ENCODE measurements around the gene SERTAD3.
"Not testable (repeated sequence)": the region's sequence is repeated elsewhere in the genome, so short reads cannot be mapped to it uniquely, and the experiment has no call there.

The SERTAD3 gene
- total RNA-seq = 7.0 to 77.3 (median 14.0) reads per million in 9 experiments

GRCh38 chr19:40444000-40444824 lies at the start of gene SERTAD3:
TSS of gene SERTAD3 (minus strand) at chr19:40444335. CDS start at chr19:40442080, 2,255 bp downstream.
- H3K9me3 Mint-ChIP-seq = no peaks in the 10 kb centered on the region
- peaks cover 13 to 25% of the 10 kb centered on the region in 2 donors for H3K4me1 Mint-ChIP-seq (ENCODE audit: low read depth in 2 of 2)
- peak; percentile 96 to 97 (median 96) for DNase-seq
- ATAC-seq (replicated peaks) = peak; percentile 69
- H3K36me3 Mint-ChIP-seq (ENCODE audit: insufficient read depth) = peaks cover 39% of the 10 kb centered on the region
- H3K4me3 Mint-ChIP-seq = peak within 1 kb of the TSS; percentile 94 to 98
- H3K27ac Mint-ChIP-seq = peak within 1 kb of the TSS; percentile 93 to 96
- H3K27me3 Mint-ChIP-seq = no peaks in the 10 kb centered on the region

DNA sequence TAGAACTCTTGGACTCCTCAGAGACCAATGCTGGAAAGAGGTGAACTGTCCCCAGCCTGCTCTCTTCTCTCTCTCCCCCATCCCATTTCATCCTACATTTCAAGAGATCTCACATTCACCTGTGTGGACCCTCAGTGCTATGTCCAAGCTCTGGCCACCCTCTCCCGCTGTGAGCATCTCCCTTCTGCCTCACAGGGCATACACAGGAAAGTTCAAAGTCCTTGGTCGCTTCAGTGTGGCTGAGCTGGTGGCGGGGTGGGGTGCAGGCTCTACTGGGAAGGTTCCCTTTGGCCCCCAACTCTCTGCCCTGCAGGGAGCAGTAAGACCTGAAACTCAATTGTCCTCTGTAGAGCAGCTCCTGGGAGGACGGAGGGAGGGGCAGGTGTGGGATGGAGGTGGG lies 49.6 kb upstream of the SERTAD3 start:
- Mint-ChIP-seq H3K4me1 (ENCODE audit: low read depth in 2 of 2) (no peaks in the 10 kb centered on the region), H3K27ac (no peak overlapping the region), H3K36me3 (ENCODE audit: insufficient read depth) (no peaks in the 10 kb centered on the region), H3K4me3 (no peak overlapping the region), H3K9me3 (no peaks in the 10 kb centered on the region), H3K27me3 (peaks cover 14 to 32% of the 10 kb centered on the region in 2 donors)
- ATAC-seq (replicated peaks) = no peak
- no peak for DNase-seq

GRCh38 chr19:40492274-40492673 lies 48.1 kb upstream of the SERTAD3 start:
- Mint-ChIP-seq H3K36me3 (ENCODE audit: insufficient read depth) (peaks cover 4% of the 10 kb centered on the region), H3K9me3 (no peaks in the 10 kb centered on the region), H3K27ac (no peak overlapping the region), H3K4me3 (no peak overlapping the region), H3K27me3 (peaks cover 26 to 36% of the 10 kb centered on the region in 2 donors), H3K4me1 (ENCODE audit: low read depth in 2 of 2) (peaks cover 7 to 8% of the 10 kb centered on the region in 2 donors)
- DNase-seq (no peak), ATAC-seq (replicated peaks) (no peak)

DNA sequence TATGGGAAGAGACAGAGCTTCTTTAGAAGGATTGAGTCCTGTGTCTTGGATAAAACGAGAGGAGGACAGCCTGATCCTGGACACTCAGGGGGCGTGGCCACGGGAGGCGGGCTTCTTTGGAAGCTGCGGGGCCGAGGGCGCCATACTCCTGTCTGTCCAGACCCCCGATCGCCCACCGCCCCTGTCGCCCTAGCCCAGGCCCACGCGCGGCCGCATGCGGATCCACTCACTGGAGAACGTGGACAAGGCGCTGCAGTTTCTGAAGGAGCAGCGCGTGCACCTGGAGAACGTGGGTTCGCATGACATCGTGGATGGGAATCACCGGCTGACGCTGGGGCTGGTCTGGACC lies 45.7 kb upstream of the SERTAD3 start:
- ATAC-seq (replicated peaks) (no peak), DNase-seq (no peak)
- H3K9me3 Mint-ChIP-seq = no peaks in the 10 kb centered on the region
- no peak overlapping the region for H3K27ac Mint-ChIP-seq
- peaks cover 7% of the 10 kb centered on the region for H3K36me3 Mint-ChIP-seq (ENCODE audit: insufficient read depth)
- no peak overlapping the region for H3K4me3 Mint-ChIP-seq
- H3K27me3 Mint-ChIP-seq = peaks cover 32 to 48% of the 10 kb centered on the region in 2 donors
- peaks cover 7 to 8% of the 10 kb centered on the region in 2 donors for H3K4me1 Mint-ChIP-seq (ENCODE audit: low read depth in 2 of 2)

- ATAC-seq (replicated peaks) = no peak
- H3K9me3 Mint-ChIP-seq = no peaks in the 10 kb centered on the region
- peaks cover 22 to 57% of the 10 kb centered on the region in 2 donors for H3K27me3 Mint-ChIP-seq
- peaks cover 7% of the 10 kb centered on the region for H3K36me3 Mint-ChIP-seq (ENCODE audit: insufficient read depth)
- H3K27ac Mint-ChIP-seq = no peak overlapping the region
- no peak overlapping the region for H3K4me3 Mint-ChIP-seq
- no peak for DNase-seq
- H3K4me1 Mint-ChIP-seq (ENCODE audit: low read depth in 2 of 2) = peaks cover 7 to 8% of the 10 kb centered on the region in 2 donors
These were observed 41.9 kb upstream of the SERTAD3 start for GRCh38 chr19:40486017-40486416.

DNA sequence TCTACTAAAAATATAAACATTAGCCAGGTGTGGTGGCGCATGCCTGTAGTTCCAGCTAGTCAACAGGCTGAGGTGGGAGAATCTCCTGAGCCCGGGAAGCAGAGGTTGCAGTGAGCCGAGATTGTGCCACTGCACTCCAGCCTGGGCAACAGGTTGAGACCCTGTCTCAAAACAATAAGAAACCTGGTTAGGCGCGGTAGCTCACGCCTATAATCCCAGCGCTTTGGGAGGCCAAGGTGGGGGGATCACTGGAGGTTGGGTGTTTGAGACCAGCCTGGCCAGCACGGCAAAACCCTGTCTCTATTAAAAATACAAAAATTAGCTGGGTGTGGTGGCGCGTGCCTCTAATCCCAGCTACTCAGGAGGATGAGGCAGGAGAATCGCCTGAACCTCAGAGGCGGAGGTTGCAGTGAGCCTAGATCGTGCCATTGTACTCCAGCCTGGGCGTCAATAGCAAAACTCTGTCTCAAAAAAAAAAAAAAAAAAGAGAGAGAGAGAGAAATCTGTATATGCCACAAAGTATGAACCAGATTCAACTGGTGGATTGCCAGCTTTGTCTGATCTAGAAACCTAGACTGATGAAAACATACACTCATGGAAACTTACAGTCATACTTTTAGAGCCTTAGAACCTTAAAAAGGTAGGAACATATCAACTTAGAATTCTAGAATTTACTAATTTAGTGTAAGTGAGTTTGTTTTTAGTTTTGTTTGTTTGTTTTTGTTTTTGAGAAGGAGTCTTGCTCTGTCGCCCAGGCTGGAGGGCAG lies 31.9 kb upstream of the SERTAD3 start:
- not testable (repeated sequence) for H3K4me1 Mint-ChIP-seq (ENCODE audit: low read depth in 2 of 2); H3K4me3 Mint-ChIP-seq; H3K27ac Mint-ChIP-seq; H3K36me3 Mint-ChIP-seq (ENCODE audit: insufficient read depth); DNase-seq; ATAC-seq (replicated peaks); H3K9me3 Mint-ChIP-seq
- peaks cover 9 to 20% of the 10 kb centered on the region in 2 donors for H3K27me3 Mint-ChIP-seq

DNA sequence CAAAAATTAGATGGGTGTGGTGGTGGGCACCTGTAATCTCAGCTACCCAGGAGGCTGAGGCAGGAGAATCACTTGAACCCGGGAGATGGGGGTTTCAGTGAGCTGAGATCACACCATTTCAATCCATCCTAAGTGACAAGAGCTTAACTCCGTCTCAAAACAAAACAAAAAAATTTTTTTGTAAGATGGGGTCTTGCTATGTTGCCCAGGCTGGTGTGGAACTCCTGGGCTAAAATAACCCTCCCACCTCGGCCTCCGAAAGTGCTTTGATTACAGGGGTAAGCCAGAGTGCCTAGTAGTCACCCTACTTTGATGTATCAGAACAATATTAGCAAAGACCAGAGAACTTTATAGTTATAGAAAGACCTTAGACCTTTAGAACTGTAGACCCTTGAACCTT lies 30.6 kb upstream of the SERTAD3 start:
- H3K4me3 Mint-ChIP-seq = no peak overlapping the region
- H3K27ac Mint-ChIP-seq = no peak overlapping the region
- H3K4me1 Mint-ChIP-seq (ENCODE audit: low read depth in 2 of 2) = peaks cover 0 to 1% of the 10 kb centered on the region in 2 donors
- ATAC-seq (replicated peaks) = no peak
- no peaks in the 10 kb centered on the region for H3K9me3 Mint-ChIP-seq
- DNase-seq = no peak
- H3K27me3 Mint-ChIP-seq = peaks cover 9 to 22% of the 10 kb centered on the region in 2 donors
- H3K36me3 Mint-ChIP-seq (ENCODE audit: insufficient read depth) = peaks cover 6% of the 10 kb centered on the region

- no peak overlapping the region for H3K27ac Mint-ChIP-seq
- H3K9me3 Mint-ChIP-seq = no peaks in the 10 kb centered on the region
- peaks cover 0 to 10% of the 10 kb centered on the region in 2 donors for H3K27me3 Mint-ChIP-seq
- DNase-seq (no peak), ATAC-seq (replicated peaks) (no peak)
- H3K4me3 Mint-ChIP-seq = no peak overlapping the region
- H3K4me1 Mint-ChIP-seq (ENCODE audit: low read depth in 2 of 2) = peaks cover 0 to 3% of the 10 kb centered on the region in 2 donors
- peaks cover 6% of the 10 kb centered on the region for H3K36me3 Mint-ChIP-seq (ENCODE audit: insufficient read depth)
These were observed 28.4 kb upstream of the SERTAD3 start for GRCh38 chr19:40472516-40472915.

DNA sequence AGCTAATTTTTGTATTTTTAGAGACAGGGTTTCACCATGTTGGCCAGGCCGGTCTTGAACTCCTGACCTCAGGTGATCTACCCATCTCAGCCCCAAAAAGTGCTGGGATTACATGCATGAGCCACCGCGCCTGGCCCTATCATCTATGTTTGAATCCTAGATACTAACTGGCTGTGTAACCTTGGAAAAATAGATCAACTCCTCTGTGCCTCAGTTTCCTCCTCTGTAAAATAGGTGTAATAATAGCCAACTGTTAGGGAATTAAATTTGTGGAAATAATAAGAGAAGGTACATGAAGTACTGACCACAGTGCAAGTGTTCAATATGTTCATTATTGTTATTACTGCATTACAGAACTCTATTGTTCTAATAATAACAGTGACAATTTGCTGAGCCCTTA lies 27.0 kb upstream of the SERTAD3 start:
- Mint-ChIP-seq H3K4me3 (peak overlapping the region in 1 of 2 donors; percentile 27), H3K9me3 (no peaks in the 10 kb centered on the region), H3K36me3 (ENCODE audit: insufficient read depth) (peaks cover 12% of the 10 kb centered on the region), H3K27ac (no peak overlapping the region), H3K4me1 (ENCODE audit: low read depth in 2 of 2) (peaks cover 6 to 9% of the 10 kb centered on the region in 2 donors), H3K27me3 (peaks cover 6 to 19% of the 10 kb centered on the region in 2 donors)
- DNase-seq (no peak), ATAC-seq (replicated peaks) (no peak)

- H3K27me3 Mint-ChIP-seq = peaks cover 6 to 21% of the 10 kb centered on the region in 2 donors
- H3K27ac Mint-ChIP-seq = no peak overlapping the region
- H3K36me3 Mint-ChIP-seq (ENCODE audit: insufficient read depth) = peaks cover 27% of the 10 kb centered on the region
- H3K9me3 Mint-ChIP-seq = no peaks in the 10 kb centered on the region
- H3K4me1 Mint-ChIP-seq (ENCODE audit: low read depth in 2 of 2) = peaks cover 15 to 25% of the 10 kb centered on the region in 2 donors
- DNase-seq (no peak), ATAC-seq (replicated peaks) (no peak)
- no peak overlapping the region for H3K4me3 Mint-ChIP-seq
These were observed 24.9 kb upstream of the SERTAD3 start for GRCh38 chr19:40469011-40469410.

DNA sequence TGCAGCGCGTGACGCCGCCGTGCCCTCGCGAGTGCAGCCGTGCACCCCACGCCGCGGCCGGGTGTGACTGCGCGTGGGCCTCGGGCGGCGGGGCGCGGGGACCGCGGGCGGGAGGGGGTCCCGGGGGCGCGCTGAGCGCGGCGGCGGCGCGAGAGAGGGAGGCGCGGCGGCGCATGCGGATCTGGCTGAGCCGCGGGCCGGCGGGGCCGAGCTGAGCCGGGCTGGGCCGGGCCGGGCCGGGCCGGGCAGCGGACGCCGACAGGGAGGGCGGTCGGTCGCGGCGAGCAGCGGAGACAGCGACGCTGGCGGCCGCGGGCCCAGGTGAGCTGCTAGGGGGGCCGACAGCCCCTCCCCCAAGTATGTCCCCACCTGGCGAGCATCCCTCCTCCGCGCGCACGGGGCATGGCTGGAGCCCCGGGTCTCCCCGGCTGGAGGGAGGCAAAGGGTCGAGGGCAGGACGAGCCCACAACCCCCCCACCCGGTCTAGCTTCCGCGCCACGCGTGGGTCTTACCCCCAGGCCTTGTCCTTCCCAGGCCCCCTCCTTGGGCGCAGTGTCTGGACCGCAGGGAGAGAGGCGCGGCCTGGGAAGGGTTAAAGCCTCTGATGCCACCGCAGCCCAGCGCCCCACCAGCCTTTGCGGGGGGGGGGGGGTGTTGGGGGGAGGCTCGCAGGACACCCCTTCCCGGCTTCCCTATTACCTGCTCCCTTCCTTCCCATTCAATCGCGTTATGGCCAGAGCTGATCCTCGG lies 23.0 kb upstream of the SERTAD3 start, which contains the start of gene SPTBN4:
Gene SPTBN4 (plus strand): TSS at position 17 of the 750 bp plus-strand sequence. CDS start 5,621 bp downstream, outside the sequence.
- no peak for ATAC-seq (replicated peaks)
- Mint-ChIP-seq H3K4me3 (peak within 1 kb of the TSS; percentile 79 to 84), H3K27ac (peak within 1 kb of the TSS; percentile 94 to 95), H3K4me1 (ENCODE audit: low read depth in 2 of 2) (peaks cover 15 to 25% of the 10 kb centered on the region in 2 donors), H3K36me3 (ENCODE audit: insufficient read depth) (peaks cover 27% of the 10 kb centered on the region), H3K27me3 (peaks cover 6 to 21% of the 10 kb centered on the region in 2 donors), H3K9me3 (no peaks in the 10 kb centered on the region)
- no peak for DNase-seq

DNA sequence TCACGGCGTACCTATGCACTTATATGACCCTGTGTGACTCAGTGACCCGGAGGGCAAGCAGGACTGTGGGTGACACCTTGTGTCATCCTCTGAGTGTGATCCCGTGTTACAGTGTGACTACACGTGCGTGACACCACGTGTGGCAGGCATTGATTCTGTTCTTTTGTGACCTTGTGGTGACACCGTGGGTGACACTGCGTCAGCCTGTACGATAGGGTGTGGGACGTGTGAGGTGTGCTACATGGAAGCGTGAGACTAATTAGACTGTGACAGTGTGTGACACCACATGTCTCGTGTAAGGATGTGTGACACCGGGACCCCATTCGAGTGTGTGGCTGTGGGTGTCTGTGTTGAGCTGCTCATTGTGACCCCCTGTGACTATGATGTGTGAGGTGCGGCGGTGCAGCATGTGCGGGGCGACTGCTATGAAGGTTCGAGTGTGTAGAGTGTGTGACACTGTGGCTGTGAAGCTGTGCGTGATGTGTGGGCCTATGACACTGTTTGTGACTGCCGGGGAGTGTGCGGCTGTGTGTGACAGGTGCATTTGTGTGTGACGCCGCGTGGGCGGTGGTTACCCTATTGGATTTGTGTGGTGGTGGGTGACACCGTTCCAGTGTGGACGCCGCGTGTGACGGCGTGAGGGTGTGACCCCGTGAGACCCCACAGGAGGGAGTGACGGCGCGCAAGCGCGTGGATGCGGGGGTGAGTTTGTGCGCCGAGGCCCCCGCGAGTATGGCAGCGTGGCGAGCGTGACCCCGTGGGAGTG lies 22.3 kb upstream of the SERTAD3 start:
- DNase-seq = peak in 2 of 3 experiments; percentile 84 to 87
- peak overlapping the region; percentile 94 to 95 for H3K27ac Mint-ChIP-seq
- peak; percentile 69 for ATAC-seq (replicated peaks)
- peaks cover 29% of the 10 kb centered on the region for H3K36me3 Mint-ChIP-seq (ENCODE audit: insufficient read depth)
- H3K4me3 Mint-ChIP-seq = peak overlapping the region; percentile 79 to 84
- peaks cover 20 to 25% of the 10 kb centered on the region in 2 donors for H3K4me1 Mint-ChIP-seq (ENCODE audit: low read depth in 2 of 2)
- peaks cover 6 to 21% of the 10 kb centered on the region in 2 donors for H3K27me3 Mint-ChIP-seq
- H3K9me3 Mint-ChIP-seq = no peaks in the 10 kb centered on the region
